Measurements from ENCODE around the gene SOS1. TPM values are rescaled to one million over a fixed set of nuclear protein-coding genes. Genes with fewer than 3 reads are reported as not detected.

The SOS1 gene
- polyA plus RNA-seq, 1 of the 3 experiments (the other 2 are of a cell fraction), result 12.8 TPM

DNA sequence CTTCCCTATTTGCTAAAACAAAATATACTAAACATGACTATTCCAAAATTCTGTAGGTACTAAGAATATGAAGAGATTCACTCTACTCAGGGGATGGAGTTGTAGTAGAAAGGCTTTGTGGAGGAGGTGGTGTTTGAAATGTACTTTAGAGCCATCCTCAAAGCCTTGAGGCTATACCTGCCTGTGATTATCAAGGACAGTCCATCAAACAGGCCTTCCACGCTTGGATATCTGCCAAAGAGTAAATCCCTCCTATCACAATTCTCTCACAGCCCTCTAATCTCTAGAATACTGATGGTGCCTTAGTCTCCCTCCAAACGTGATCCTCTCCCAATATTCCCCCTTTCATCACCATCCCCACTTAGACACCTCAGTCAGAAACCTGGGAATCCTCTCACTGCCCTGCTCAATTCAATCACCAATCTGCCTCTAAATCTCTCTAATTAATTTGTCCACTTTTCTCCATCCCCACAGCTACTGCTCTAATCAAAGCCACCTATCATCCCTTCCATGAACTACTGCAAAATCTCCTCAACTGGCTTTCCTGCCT, 13.1 kb downstream of the SOS1 start (continued):
- TF ChIP-seq, protein P1, sequence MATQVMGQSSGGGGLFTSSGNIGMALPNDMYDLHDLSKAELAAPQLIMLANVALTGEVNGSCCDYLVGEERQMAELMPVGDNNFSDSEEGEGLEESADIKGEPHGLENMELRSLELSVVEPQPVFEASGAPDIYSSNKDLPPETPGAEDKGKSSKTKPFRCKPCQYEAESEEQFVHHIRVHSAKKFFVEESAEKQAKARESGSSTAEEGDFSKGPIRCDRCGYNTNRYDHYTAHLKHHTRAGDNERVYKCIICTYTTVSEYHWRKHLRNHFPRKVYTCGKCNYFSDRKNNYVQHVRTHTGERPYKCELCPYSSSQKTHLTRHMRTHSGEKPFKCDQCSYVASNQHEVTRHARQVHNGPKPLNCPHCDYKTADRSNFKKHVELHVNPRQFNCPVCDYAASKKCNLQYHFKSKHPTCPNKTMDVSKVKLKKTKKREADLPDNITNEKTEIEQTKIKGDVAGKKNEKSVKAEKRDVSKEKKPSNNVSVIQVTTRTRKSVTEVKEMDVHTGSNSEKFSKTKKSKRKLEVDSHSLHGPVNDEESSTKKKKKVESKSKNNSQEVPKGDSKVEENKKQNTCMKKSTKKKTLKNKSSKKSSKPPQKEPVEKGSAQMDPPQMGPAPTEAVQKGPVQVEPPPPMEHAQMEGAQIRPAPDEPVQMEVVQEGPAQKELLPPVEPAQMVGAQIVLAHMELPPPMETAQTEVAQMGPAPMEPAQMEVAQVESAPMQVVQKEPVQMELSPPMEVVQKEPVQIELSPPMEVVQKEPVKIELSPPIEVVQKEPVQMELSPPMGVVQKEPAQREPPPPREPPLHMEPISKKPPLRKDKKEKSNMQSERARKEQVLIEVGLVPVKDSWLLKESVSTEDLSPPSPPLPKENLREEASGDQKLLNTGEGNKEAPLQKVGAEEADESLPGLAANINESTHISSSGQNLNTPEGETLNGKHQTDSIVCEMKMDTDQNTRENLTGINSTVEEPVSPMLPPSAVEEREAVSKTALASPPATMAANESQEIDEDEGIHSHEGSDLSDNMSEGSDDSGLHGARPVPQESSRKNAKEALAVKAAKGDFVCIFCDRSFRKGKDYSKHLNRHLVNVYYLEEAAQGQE (IDR thresholded peaks at IDR 0.05; ENCODE audit: low read depth, low read length), result no peak
- TF ChIP-seq CHD2 (IDR thresholded peaks at IDR 0.05; ENCODE audit: low read length, partially characterized antibody) (peak; percentile 68), GATA2 (CRISPR knock-in tag; IDR thresholded peaks at IDR 0.05) (peak; percentile 88), YY1 (IDR thresholded peaks at IDR 0.05; ENCODE audit: low read depth) (no peak)
- TF ChIP-seq, protein P2, sequence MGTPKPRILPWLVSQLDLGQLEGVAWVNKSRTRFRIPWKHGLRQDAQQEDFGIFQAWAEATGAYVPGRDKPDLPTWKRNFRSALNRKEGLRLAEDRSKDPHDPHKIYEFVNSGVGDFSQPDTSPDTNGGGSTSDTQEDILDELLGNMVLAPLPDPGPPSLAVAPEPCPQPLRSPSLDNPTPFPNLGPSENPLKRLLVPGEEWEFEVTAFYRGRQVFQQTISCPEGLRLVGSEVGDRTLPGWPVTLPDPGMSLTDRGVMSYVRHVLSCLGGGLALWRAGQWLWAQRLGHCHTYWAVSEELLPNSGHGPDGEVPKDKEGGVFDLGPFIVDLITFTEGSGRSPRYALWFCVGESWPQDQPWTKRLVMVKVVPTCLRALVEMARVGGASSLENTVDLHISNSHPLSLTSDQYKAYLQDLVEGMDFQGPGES (IDR thresholded peaks at IDR 0.05; ENCODE audit: low read depth, low read length), result no peak

DNA sequence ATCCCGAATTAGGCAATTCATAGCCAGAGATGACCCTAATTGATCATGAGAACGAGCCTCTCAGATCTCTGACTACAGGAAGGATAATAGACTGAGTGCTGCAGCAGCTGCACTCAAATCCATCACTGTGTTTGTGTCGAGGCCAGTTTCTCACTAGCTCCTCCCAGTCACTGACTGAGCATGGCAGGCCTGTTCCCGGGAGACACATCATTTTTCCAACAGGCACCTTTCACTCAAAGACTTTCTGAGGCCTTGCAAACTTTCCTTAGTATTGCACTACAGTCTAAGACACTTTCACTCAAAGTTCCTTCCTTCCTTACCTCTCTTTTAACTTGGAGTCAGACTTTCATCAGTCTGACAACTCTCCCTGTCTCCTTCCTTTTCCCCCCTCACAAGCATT, 13.7 kb downstream of the SOS1 start:
- H2AFZ ChIP-seq (ENCODE audit: low read depth), result no peak overlapping the region
- CTCF ChIA-PET, result interaction anchor here (0.7 to 5.8 kb wide), 5 partner anchors 10 to 48 kb away, joined by 3 to 46 read pairs (median 4); partner anchors contain the start of gene SOS1
- H3K9me2 ChIP-seq, result no peaks in the 10 kb centered on the region
- no peaks in the 10 kb centered on the region for H3K9me3 ChIP-seq
- H3K27ac ChIP-seq (ENCODE audit: low read depth in 2 of 2, low read length in 1 of 2), result peak overlapping the region; percentile 18 to 43; a peak in 2 of 4 replicates
- peaks cover 8% of the 10 kb centered on the region for H3F3A ChIP-seq (replicated peaks; ENCODE audit: insufficient read depth)
- POLR2A ChIA-PET, result interaction anchor here (3.0 kb wide), 1 partner anchor 13 kb away, joined by 16 read pairs; the partner anchor contains the start of gene SOS1
- no peak overlapping the region for H3K9ac ChIP-seq
- peaks cover 82% of the 10 kb centered on the region for H4K20me1 ChIP-seq (ENCODE audit: insufficient read depth)
- 14% methylated on average over 4 of the region's 4 CpGs for WGBS (ENCODE audit: low lambda C conversion rate)
- H3K27me3 ChIP-seq (ENCODE audit: insufficient read depth), result no peaks in the 10 kb centered on the region
- TF ChIP-seq CHD2 (IDR thresholded peaks at IDR 0.05; ENCODE audit: low read length, partially characterized antibody) (peak; percentile 34), JUND (IDR thresholded peaks at IDR 0.05) (no peak), MXI1 (IDR thresholded peaks at IDR 0.05; ENCODE audit: low read depth, low read length) (peak; percentile 45; the same call in 1 of the 2 replicates), YY1 (IDR thresholded peaks at IDR 0.05; ENCODE audit: low read depth) (no peak), GATA2 (CRISPR knock-in tag; IDR thresholded peaks at IDR 0.05) (0 out of 2 replicates have a peak, but pooled peaks have one; percentile 13), RCOR1 (IDR thresholded peaks at IDR 0.05; ENCODE audit: low read length) (0 out of 2 replicates have a peak, but pooled peaks have one; percentile 42), MEF2A (IDR thresholded peaks at IDR 0.05; ENCODE audit: borderline replicate concordance, low read depth) (no peak), NRF1 (IDR thresholded peaks at IDR 0.05; ENCODE audit: low read depth, low read length) (no peak)
- TF ChIP-seq, protein P3, sequence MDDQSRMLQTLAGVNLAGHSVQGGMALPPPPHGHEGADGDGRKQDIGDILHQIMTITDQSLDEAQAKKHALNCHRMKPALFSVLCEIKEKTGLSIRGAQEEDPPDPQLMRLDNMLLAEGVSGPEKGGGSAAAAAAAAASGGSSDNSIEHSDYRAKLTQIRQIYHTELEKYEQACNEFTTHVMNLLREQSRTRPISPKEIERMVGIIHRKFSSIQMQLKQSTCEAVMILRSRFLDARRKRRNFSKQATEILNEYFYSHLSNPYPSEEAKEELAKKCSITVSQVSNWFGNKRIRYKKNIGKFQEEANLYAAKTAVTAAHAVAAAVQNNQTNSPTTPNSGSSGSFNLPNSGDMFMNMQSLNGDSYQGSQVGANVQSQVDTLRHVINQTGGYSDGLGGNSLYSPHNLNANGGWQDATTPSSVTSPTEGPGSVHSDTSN (IDR thresholded peaks at IDR 0.05), result peak; percentile 74
- peak; percentile 83 for DNase-seq
- peak overlapping the region; percentile 7; the same call in 1 of the 2 replicates for H3K4me2 ChIP-seq
- peaks cover 98% of the 10 kb centered on the region for H3K79me2 ChIP-seq (ENCODE audit: insufficient read depth)
- no peak overlapping the region for H3K4me3 ChIP-seq (ENCODE audit: low read depth in 2 of 2, low read length in 1 of 2)
- H3K4me1 ChIP-seq (ENCODE audit: control insufficient read depth in 1 of 2, insufficient read depth in 2 of 2, low read depth in 1 of 2, low read length in 1 of 2), result peaks cover 12 to 20% of the 10 kb centered on the region in 2 experiments; a peak in 3 of 4 replicates
- peaks cover 0 to 6% of the 10 kb centered on the region in 2 experiments for H3K36me3 ChIP-seq (replicated peaks in 1 of 2; ENCODE audit: control insufficient read depth in 1 of 2, insufficient read depth in 2 of 2, low read length in 1 of 2)
